K562 (cell line): ENCODE results near the gene SDSL. TPM values are rescaled to one million over a fixed set of nuclear protein-coding genes. Genes with fewer than 3 reads are reported as not detected.
A peak's percentile ranks its signal among the peaks of the same experiment; 100 is the strongest.

Experiments
- ATAC-seq: fragments of 200-7000 bp; cut with Tn5 transposase; 3 replicates; pipeline ENCODE4 v1.9.1; 2020; ENCODE audit warnings: moderate library complexity
- BruUV-seq: library from RNA; stranded (reverse); fragments of 400-500 nt; replicated peaks from 2 replicates; lab custom pipeline; 2021; lab: Mats Ljungman, UMichigan
- CTCF ChIA-PET: fragments of 300-600 bp; formaldehyde crosslinking; extraction: SDS; loops from one replicate; lab custom pipeline; 2021; ENCODE audit warnings: low intra/inter-chr PET ratio; lab: Yijun Ruan, JAX
- POLR2A ChIA-PET: fragments of 300-600, 350-650 bp; sonication (Branson Sonifier 250); formaldehyde crosslinking; extraction: SDS; loops from one replicate; lab custom pipeline; 2021; ENCODE audit warnings: antibody characterized with exemption, inconsistent platforms; lab: Yijun Ruan, JAX
- DNase-seq, 4 experiments: peaks; one replicate each; pipeline versions ENCODE4 v3.0.0 to v3.0.0-alpha.2; 2011 to 2018; ENCODE audit warnings: low spot score in 3 of 4, mixed read lengths in 3 of 4; ENCODE audit errors: extremely low read depth in 1 of 4
- FAIRE-seq: peaks from 2 replicates; lab custom pipeline; 2011; peaks lifted over from hg19 to GRCh38; lab: Jason Lieb, UNC
- H2AFZ ChIP-seq: 2 replicates; pipeline ENCODE4 v1.6.0; 2011; ENCODE audit warnings: low read depth, low read length, control low read depth, inconsistent platforms
- H3K27ac ChIP-seq: fragments of 200-600 bp; 3 replicates; pipeline ENCODE4 v1.8.0; 2011; ENCODE audit warnings: low read depth, mild to moderate bottlenecking, control low read depth, inconsistent platforms, low read length, moderate library complexity, mixed read lengths; ENCODE audit errors: extremely low read depth
- H3K27me3 ChIP-seq, 2 experiments: fragments of 300-600 bp in 1 of 2; 2 replicates in 1 of 2; 3 replicates in 1 of 2; pipeline versions ENCODE4 v1.6.0 to v1.8.0; 2011; ENCODE audit warnings: inconsistent platforms in 2 of 2, low read length in 2 of 2, mild to moderate bottlenecking in 1 of 2, mixed read lengths in 1 of 2, moderate library complexity in 1 of 2; ENCODE audit not compliant: control insufficient read depth in 2 of 2, insufficient read depth in 2 of 2
- H3K36me3 ChIP-seq: fragments of 300-600 bp; 3 replicates; pipeline ENCODE4 v1.8.0; 2011; ENCODE audit warnings: mild to moderate bottlenecking, low read length, inconsistent platforms; ENCODE audit not compliant: control insufficient read depth, insufficient read depth
- H3K4me1 ChIP-seq, 2 experiments: fragments of 200-600 bp in 1 of 2; replicated peaks in 1 of 2; 2 replicates in 1 of 2; 3 replicates in 1 of 2; pipeline versions ENCODE4 v1.5.1 to v1.8.0; 2011; ENCODE audit warnings: inconsistent platforms in 2 of 2, low read length in 2 of 2, mild to moderate bottlenecking in 1 of 2, mixed read lengths in 1 of 2, moderate library complexity in 1 of 2; ENCODE audit not compliant: control insufficient read depth in 2 of 2, insufficient read depth in 2 of 2
- H3K4me2 ChIP-seq: 2 replicates; pipeline ENCODE4 v1.6.1; 2011; ENCODE audit warnings: low read length, control low read depth, inconsistent platforms, mixed read lengths; ENCODE audit not compliant: insufficient read depth
- H3K4me3 ChIP-seq: fragments of 200-600 bp; sonication (generic), shearing (Covaris generic); 2 replicates; pipeline ENCODE4 v1.5.1; 2016; ENCODE audit warnings: control low read depth, inconsistent platforms
- H3K79me2 ChIP-seq: fragments of 200-600 bp; 3 replicates; pipeline ENCODE4 v1.8.0; 2011; ENCODE audit warnings: low read length, inconsistent platforms; ENCODE audit not compliant: control insufficient read depth, insufficient read depth
- H3K9ac ChIP-seq, 2 experiments: 2 replicates each; pipeline versions ENCODE4 v1.6.0 to v1.6.1; 2011; ENCODE audit warnings: low read depth in 2 of 2, low read length in 2 of 2, control low read depth in 1 of 2, inconsistent platforms in 1 of 2, mild to moderate bottlenecking in 1 of 2, mixed read lengths in 1 of 2; ENCODE audit not compliant: insufficient read depth in 1 of 2
- H3K9me1 ChIP-seq: one replicate; pipeline ENCODE4 v1.6.0; 2011; ENCODE audit warnings: inconsistent platforms, mild to moderate bottlenecking, low read length, moderate library complexity; ENCODE audit not compliant: control insufficient read depth, insufficient read depth
- H3K9me3 ChIP-seq: replicated peaks from 2 replicates; pipeline ENCODE4 v1.5.1; 2011; ENCODE audit warnings: low read depth, low read length, inconsistent platforms; ENCODE audit not compliant: control insufficient read depth, insufficient read depth
- H4K20me1 ChIP-seq: replicated peaks from 2 replicates; pipeline ENCODE4 v1.6.1; 2011; ENCODE audit warnings: low read length, inconsistent platforms, mixed read lengths; ENCODE audit not compliant: control insufficient read depth, insufficient read depth
- BHLHE40 ChIP-seq: IDR thresholded peaks from 2 replicates; pipeline ENCODE4 v1.6.1; 2011; ENCODE audit warnings: low read length, improper control_type of control experiment
- CTBP1 ChIP-seq: fragments of 450-650 bp; IDR thresholded peaks from 2 replicates; pipeline ENCODE4 v1.6.1; 2016; ENCODE audit warnings: borderline replicate concordance
- ESRRA ChIP-seq: fragments of 450-650 bp; IDR thresholded peaks from 2 replicates; pipeline ENCODE4 v1.6.1; 2014; ENCODE audit warnings: low read depth, mild to moderate bottlenecking, moderate library complexity, borderline replicate concordance
- HCFC1 ChIP-seq: IDR thresholded peaks from 2 replicates; pipeline ENCODE4 v1.6.1; 2012; ENCODE audit warnings: low read depth, low read length, improper control_type of control experiment
- NCOA2 ChIP-seq, 2 experiments: fragments of 450-650 bp; IDR thresholded peaks; 2 replicates each; pipeline ENCODE4 v1.6.1; 2018; ENCODE audit warnings: mild to moderate bottlenecking in 2 of 2, moderate library complexity in 1 of 2; ENCODE audit not compliant: partially characterized antibody in 2 of 2
- RCOR1 ChIP-seq, 2 experiments: IDR thresholded peaks; 2 replicates each; pipeline ENCODE4 v1.6.1; 2012; ENCODE audit warnings: low read depth in 2 of 2, low read length in 2 of 2, borderline replicate concordance in 1 of 2, improper control_type of control experiment in 1 of 2
- SMC3 ChIP-seq: conservative IDR thresholded peaks from 2 replicates; pipeline ENCODE4 v1.6.1; 2011; ENCODE audit warnings: low read depth, low read length, improper control_type of control experiment; ENCODE audit not compliant: insufficient read depth
- STAG1 ChIP-seq: sonication (generic); formaldehyde crosslinking; IDR thresholded peaks from 2 replicates; pipeline ENCODE4 v1.5.0; 2020; ENCODE audit warnings: missing genetic modification reagents, borderline replicate concordance
- ZBTB7A ChIP-seq: IDR thresholded peaks from 2 replicates; pipeline ENCODE4 v1.6.1; 2011; ENCODE audit warnings: low read depth, mild to moderate bottlenecking, low read length, moderate library complexity, borderline replicate concordance; ENCODE audit not compliant: control insufficient read depth
- WGBS: fragments of 100-300 bp; shearing (Covaris generic); methylation state at CpG from one replicate; pipeline ENCODE4 v1.1.6; 2016; ENCODE audit warnings: low coverage, mixed read lengths; ENCODE audit not compliant: insufficient coverage; ENCODE audit errors: missing lambda C conversion rate; 5-methylcytosine and 5-hydroxymethylcytosine counted together
- in situ Hi-C: fragments of 300-500 bp; cut with MboI; formaldehyde crosslinking; loops from 4 replicates; pipeline ENCODE4 v1.15.0; 2018; ENCODE audit warnings: inconsistent platforms, mixed read lengths
- intact Hi-C: fragments of 100-400 bp; cut with micrococcal nuclease; formaldehyde crosslinking; loops from 2 replicates; pipeline ENCODE4 v1.14.2; 2022
- polyA plus RNA-seq, 8 experiments: library from polyadenylated mRNA; depleted of rRNA in 4 of 8; stranded (reverse) in 5 of 8; unstranded in 3 of 8; fragments of >200 nt; fragmentation: Nextera tagmentation in 2 of 8; fragmentation: Illumina TruSeq in 1 of 8; extraction: Ambion mirVana in 2 of 8; extraction: Trizol in 1 of 8; gene quantifications; 2 replicates each; pipeline versions ENCODE4 v1.2.1 to v1.2.3, GENCODE V29; 2011 to 2014; ENCODE audit warnings: inconsistent platforms in 1 of 8, missing spikeins in 1 of 8
- total RNA-seq, 7 experiments: library from RNA; depleted of rRNA in 6 of 7; stranded (reverse); fragments of >200 nt in 6 of 7; fragmentation: Illumina TruSeq in 2 of 7; extraction: Trizol in 2 of 7; gene quantifications; 2 replicates each; pipeline versions ENCODE4 v1.2.1 to v1.2.3, GENCODE V29; 2011 to 2021; ENCODE audit warnings: low replicate concordance in 1 of 7
- TF ChIP-seq, protein P1 (sequence below), 2 experiments: fragments of 450-650 bp; formaldehyde crosslinking in 1 of 2; IDR thresholded peaks; 2 replicates each; pipeline versions ENCODE4 v1.4.0 to v1.6.1; 2014 to 2020; ENCODE audit warnings: mild to moderate bottlenecking in 2 of 2, borderline replicate concordance in 1 of 2, low read depth in 1 of 2
- TF ChIP-seq, protein P2 (sequence below), 3 experiments: IDR thresholded peaks in 2 of 3; conservative IDR thresholded peaks in 1 of 3; 2 replicates each; pipeline ENCODE4 v1.5.1; 2011 to 2012; ENCODE audit warnings: low read length in 3 of 3, mild to moderate bottlenecking in 3 of 3, control low read depth in 2 of 3, improper control_type of control experiment in 1 of 3, inconsistent platforms in 1 of 3, low read depth in 1 of 3, mixed read lengths in 1 of 3, moderate library complexity in 1 of 3; ENCODE audit not compliant: insufficient read depth in 2 of 3

SDSL gene
- total and polyA plus RNA-seq, 9 of the 15 experiments (the other 6 are each of a cell fraction or from before 2014, with no cell fraction given), result 0.31 to 11.0 (median 7.4) TPM

- Histone ChIP-seq H3K27me3 (peaks cover 6 to 25% of the 10 kb centered on the region in 2 experiments; a peak in 3 of 5 replicates), H3K9me1 (no peaks in the 10 kb centered on the region), H3K9ac (no peak overlapping the region), H3K4me1 (peaks cover 5 to 8% of the 10 kb centered on the region in 2 experiments; a peak in 3 of 5 replicates), H3K79me2 (no peaks in the 10 kb centered on the region), H2AFZ (no peak overlapping the region), H3K36me3 (no peaks in the 10 kb centered on the region), H3K4me3 (no peak overlapping the region), H3K27ac (no peak overlapping the region), H3K4me2 (no peak overlapping the region), H3K9me3 (no peaks in the 10 kb centered on the region), H4K20me1 (no peaks in the 10 kb centered on the region)
- POLR2A ChIA-PET, result no interaction called here
- peak; percentile 58 to 77 (median 72) for DNase-seq
- FAIRE-seq, result peak; percentile 87
- intact Hi-C loops, result loop anchor here (1.0 kb wide), 1 partner anchor 473 kb away; no protein-coding TSS in a partner anchor
- in situ Hi-C loops, result loop anchor here (5.0 kb wide), 1 partner anchor 473 kb away; no protein-coding TSS in a partner anchor
- WGBS, result 6% methylated on average over 8 of the region's 8 CpGs
- BruUV-seq, result no TSS peak
- peak; percentile 86 for ATAC-seq
- CTCF ChIA-PET, result interaction anchor here (1.5 to 1.7 kb wide), 2 partner anchors 9 to 473 kb away, joined by 4 to 9 read pairs; no protein-coding TSS in a partner anchor
- TF ChIP-seq, protein P1, sequence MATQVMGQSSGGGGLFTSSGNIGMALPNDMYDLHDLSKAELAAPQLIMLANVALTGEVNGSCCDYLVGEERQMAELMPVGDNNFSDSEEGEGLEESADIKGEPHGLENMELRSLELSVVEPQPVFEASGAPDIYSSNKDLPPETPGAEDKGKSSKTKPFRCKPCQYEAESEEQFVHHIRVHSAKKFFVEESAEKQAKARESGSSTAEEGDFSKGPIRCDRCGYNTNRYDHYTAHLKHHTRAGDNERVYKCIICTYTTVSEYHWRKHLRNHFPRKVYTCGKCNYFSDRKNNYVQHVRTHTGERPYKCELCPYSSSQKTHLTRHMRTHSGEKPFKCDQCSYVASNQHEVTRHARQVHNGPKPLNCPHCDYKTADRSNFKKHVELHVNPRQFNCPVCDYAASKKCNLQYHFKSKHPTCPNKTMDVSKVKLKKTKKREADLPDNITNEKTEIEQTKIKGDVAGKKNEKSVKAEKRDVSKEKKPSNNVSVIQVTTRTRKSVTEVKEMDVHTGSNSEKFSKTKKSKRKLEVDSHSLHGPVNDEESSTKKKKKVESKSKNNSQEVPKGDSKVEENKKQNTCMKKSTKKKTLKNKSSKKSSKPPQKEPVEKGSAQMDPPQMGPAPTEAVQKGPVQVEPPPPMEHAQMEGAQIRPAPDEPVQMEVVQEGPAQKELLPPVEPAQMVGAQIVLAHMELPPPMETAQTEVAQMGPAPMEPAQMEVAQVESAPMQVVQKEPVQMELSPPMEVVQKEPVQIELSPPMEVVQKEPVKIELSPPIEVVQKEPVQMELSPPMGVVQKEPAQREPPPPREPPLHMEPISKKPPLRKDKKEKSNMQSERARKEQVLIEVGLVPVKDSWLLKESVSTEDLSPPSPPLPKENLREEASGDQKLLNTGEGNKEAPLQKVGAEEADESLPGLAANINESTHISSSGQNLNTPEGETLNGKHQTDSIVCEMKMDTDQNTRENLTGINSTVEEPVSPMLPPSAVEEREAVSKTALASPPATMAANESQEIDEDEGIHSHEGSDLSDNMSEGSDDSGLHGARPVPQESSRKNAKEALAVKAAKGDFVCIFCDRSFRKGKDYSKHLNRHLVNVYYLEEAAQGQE (IDR thresholded peaks at IDR 0.05; ENCODE audit: borderline replicate concordance), result peak; percentile 69; the same call in 1 of the 2 replicates
- TF ChIP-seq, protein P1 (CRISPR knock-in tag; IDR thresholded peaks at IDR 0.05; ENCODE audit: low read depth), result no peak
- TF ChIP-seq STAG1 (CRISPR knock-in tag) (peak; percentile 90), SMC3 (peak; percentile 79), CTBP1 (peak; percentile 35; the same call in 1 of the 2 replicates), NCOA2 (IDR thresholded peaks at IDR 0.05; ENCODE audit: partially characterized antibody in 2 of 2) (no peak), ESRRA (0 out of 2 replicates have a peak, but pooled peaks have one; percentile 26), HCFC1 (peak; percentile 13; the same call in 1 of the 2 replicates), ZBTB7A (peak; percentile 61; the same call in 1 of the 2 replicates), RCOR1 (IDR thresholded peaks at IDR 0.05; ENCODE audit: borderline replicate concordance in 1 of 2, low read depth in 2 of 2, low read length in 2 of 2) (peak in 1 of 2 experiments; percentile 47; a peak in 1 of 4 replicates), BHLHE40 (0 out of 2 replicates have a peak, but pooled peaks have one; percentile 10)
- TF ChIP-seq, protein P2, sequence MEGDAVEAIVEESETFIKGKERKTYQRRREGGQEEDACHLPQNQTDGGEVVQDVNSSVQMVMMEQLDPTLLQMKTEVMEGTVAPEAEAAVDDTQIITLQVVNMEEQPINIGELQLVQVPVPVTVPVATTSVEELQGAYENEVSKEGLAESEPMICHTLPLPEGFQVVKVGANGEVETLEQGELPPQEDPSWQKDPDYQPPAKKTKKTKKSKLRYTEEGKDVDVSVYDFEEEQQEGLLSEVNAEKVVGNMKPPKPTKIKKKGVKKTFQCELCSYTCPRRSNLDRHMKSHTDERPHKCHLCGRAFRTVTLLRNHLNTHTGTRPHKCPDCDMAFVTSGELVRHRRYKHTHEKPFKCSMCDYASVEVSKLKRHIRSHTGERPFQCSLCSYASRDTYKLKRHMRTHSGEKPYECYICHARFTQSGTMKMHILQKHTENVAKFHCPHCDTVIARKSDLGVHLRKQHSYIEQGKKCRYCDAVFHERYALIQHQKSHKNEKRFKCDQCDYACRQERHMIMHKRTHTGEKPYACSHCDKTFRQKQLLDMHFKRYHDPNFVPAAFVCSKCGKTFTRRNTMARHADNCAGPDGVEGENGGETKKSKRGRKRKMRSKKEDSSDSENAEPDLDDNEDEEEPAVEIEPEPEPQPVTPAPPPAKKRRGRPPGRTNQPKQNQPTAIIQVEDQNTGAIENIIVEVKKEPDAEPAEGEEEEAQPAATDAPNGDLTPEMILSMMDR (IDR thresholded peaks at IDR 0.05 in 2 of 3, conservative IDR thresholded peaks at IDR 0.05 in 1 of 3; ENCODE audit: insufficient read depth in 2 of 3, low read depth in 1 of 3, low read length in 3 of 3), result peak; percentile 70 to 85 (median 85)
Observed at GRCh38 chr12:113439606-113440030, 17.4 kb downstream of the SDSL start.
